ENCODE results near the gene ZNF575. TPM values are rescaled to one million over a fixed set of nuclear protein-coding genes. Genes with fewer than 3 reads are reported as not detected.

ZNF575 gene
- total and polyA plus RNA-seq, 2 donors (not counting 3 experiments of a cell fraction or from before 2014, with no cell fraction given) = 0.57 to 3.0 TPM

GRCh38 chr19:43548706-43549105 is 15.7 kb downstream of the ZNF575 start:
- no peaks in the 10 kb centered on the region for H3K9me3 ChIP-seq (replicated peaks; ENCODE audit: control insufficient read depth, insufficient read depth, low read length)
- H3K36me3 ChIP-seq (ENCODE audit: control insufficient read depth in 2 of 2, extremely low read depth in 1 of 2, insufficient read depth in 2 of 2, low read length in 2 of 2) = peaks cover 2 to 39% of the 10 kb centered on the region in 2 experiments
- dilution Hi-C loops (cut with MboI; ENCODE audit: extremely low pct_ligation_motif_present, low sequenced_read_pairs) (no loop called here), intact Hi-C loops (cut with micrococcal nuclease) (no loop called here)
- H3K4me2 ChIP-seq (ENCODE audit: insufficient read depth, low read length) = no peak overlapping the region
- FAIRE-seq = no peak
- no peaks in the 10 kb centered on the region for H3K79me2 ChIP-seq (ENCODE audit: control insufficient read depth, insufficient read depth, low read length)
- H4K20me1 ChIP-seq (replicated peaks; ENCODE audit: control insufficient read depth, extremely low read depth, insufficient read depth, low read length) = no peaks in the 10 kb centered on the region
- H2AFZ ChIP-seq (ENCODE audit: low read depth, low read length) = no peak overlapping the region
- H3K9ac ChIP-seq (replicated peaks; ENCODE audit: extremely low read depth, insufficient read depth, low read length) = no peak overlapping the region
- no peak overlapping the region for H3K4me3 ChIP-seq (replicated peaks in 1 of 3; ENCODE audit: insufficient read depth in 1 of 3, low read depth in 1 of 3, low read length in 3 of 3)
- no peaks in the 10 kb centered on the region for H3K9me1 ChIP-seq (replicated peaks; ENCODE audit: control insufficient read depth, extremely low read depth, insufficient read depth, low read length)
- no peak overlapping the region for H3K27ac ChIP-seq (ENCODE audit: insufficient read depth, low read depth, low read length)
- TF ChIP-seq FOS (IDR thresholded peaks at IDR 0.05; ENCODE audit: borderline replicate concordance, insufficient read depth, low read length) (no peak), POLR2A (IDR thresholded peaks at IDR 0.05; ENCODE audit: low read depth, low read length) (no peak), JUN (IDR thresholded peaks at IDR 0.05; ENCODE audit: borderline replicate concordance, insufficient read depth, insufficient read length, low read depth) (no peak), MYC (IDR thresholded peaks at IDR 0.05; ENCODE audit: low read depth, low read length) (no peak), EZH2 (IDR thresholded peaks at IDR 0.05; ENCODE audit: borderline replicate concordance, low read depth, low read length, severe bottlenecking) (no peak), GATA2 (IDR thresholded peaks at IDR 0.05; ENCODE audit: insufficient read depth, insufficient read length, low read depth, low read length) (no peak), POLR2AphosphoS5 (IDR thresholded peaks at IDR 0.05; ENCODE audit: insufficient read depth, low read depth, low read length) (no peak)
- TF ChIP-seq, protein P1, sequence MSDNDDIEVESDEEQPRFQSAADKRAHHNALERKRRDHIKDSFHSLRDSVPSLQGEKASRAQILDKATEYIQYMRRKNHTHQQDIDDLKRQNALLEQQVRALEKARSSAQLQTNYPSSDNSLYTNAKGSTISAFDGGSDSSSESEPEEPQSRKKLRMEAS (IDR thresholded peaks at IDR 0.05; ENCODE audit: insufficient read depth, insufficient read length) = no peak
- TF ChIP-seq, protein P2, sequence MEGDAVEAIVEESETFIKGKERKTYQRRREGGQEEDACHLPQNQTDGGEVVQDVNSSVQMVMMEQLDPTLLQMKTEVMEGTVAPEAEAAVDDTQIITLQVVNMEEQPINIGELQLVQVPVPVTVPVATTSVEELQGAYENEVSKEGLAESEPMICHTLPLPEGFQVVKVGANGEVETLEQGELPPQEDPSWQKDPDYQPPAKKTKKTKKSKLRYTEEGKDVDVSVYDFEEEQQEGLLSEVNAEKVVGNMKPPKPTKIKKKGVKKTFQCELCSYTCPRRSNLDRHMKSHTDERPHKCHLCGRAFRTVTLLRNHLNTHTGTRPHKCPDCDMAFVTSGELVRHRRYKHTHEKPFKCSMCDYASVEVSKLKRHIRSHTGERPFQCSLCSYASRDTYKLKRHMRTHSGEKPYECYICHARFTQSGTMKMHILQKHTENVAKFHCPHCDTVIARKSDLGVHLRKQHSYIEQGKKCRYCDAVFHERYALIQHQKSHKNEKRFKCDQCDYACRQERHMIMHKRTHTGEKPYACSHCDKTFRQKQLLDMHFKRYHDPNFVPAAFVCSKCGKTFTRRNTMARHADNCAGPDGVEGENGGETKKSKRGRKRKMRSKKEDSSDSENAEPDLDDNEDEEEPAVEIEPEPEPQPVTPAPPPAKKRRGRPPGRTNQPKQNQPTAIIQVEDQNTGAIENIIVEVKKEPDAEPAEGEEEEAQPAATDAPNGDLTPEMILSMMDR (IDR thresholded peaks at IDR 0.05; ENCODE audit: extremely low read depth in 1 of 2, insufficient read depth in 1 of 2, low read depth in 1 of 2, low read length in 2 of 2) = no peak
- DNase-seq (ENCODE audit: low read depth, low spot score) = no peak
- no peaks in the 10 kb centered on the region for H3K27me3 ChIP-seq (ENCODE audit: control insufficient read depth in 2 of 2, insufficient read depth in 2 of 2, low read length in 2 of 2)
- no peaks in the 10 kb centered on the region for H3K4me1 ChIP-seq (ENCODE audit: control insufficient read depth, extremely low read depth, insufficient read depth, low read length)
- ChIA-PET POLR2A (no interaction called here), CTCF (interaction anchor here (0.6 to 1.4 kb wide), 2 partner anchors 10 to 46 kb away, joined by 3 read pairs; no protein-coding TSS in a partner anchor)
- no TSS peak for BruUV-seq (replicated peaks)

Measured in endothelial cell of umbilical vein (primary cell).